DMS79 (cell line): ENCODE measurements around the gene FOXF2.

Experiments used
- DNase-seq: peaks from one replicate; lab custom pipeline; 2025; lab: John Stamatoyannopoulos, UW

The FOXF2 gene

GRCh38 chr6:1390946-1391799 lies 1.8 kb downstream of the FOXF2 start:
- no peak for DNase-seq

DNA sequence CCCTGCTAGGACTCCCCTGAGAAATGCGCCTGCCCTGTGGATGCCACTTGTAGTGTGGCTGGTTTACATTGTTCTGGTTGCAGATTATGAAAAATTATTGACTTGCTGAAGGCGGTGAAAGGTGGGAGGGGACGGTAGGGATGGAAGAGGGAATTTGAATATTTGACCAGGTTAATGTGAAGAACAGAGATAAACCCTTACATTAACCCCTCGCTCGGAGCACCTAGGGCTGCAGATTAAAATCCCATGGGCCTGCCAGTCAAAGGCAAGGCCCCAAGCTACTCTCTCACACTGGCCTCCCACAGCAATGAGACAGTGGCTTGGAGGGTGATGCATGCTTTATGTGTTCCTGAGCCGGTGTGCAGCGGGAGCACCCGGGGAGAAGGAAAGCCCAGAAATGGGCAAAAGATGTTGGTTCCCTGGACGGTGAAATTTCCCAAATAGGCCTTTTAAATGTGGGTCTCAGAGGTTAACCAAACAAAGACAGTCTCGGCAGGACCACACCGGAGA lies 2.5 kb downstream of the FOXF2 start:
- no peak for DNase-seq

- no peak for DNase-seq
Observed at GRCh38 chr6:1392813-1393640, 3.7 kb downstream of the FOXF2 start.

DNA sequence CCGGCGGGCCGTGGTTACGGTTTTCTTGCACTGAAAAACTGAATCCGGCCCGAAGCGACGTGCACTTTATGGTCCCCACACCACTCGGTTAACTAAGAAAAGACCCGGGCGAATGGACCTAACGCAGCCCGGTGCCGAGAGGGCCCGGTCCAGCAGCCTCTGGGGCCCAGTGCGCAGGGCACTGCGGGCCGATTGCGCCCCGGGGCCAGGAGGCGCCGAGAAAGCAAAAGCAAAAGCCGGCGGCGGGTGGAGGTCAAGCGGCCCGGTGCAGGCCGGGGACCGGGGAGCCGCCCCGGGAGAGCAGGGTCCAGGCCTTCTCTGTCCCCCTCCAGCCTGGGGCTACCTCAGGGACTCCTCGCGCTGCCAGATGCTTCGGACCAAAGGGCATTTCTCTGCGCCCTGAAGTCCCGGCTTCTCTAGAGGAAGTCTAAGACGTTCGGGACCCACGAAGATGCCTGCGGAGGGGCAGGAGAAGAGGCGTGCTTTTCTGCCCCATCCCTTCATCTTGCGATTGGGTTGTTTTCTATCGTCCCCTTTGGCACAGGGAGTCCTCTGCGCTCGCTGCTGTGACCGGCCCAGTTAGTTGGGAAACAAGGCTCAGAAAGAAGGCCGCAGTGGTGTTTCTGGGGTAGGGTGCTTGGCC lies 4.4 kb downstream of the FOXF2 start:
- no peak for DNase-seq

DNA sequence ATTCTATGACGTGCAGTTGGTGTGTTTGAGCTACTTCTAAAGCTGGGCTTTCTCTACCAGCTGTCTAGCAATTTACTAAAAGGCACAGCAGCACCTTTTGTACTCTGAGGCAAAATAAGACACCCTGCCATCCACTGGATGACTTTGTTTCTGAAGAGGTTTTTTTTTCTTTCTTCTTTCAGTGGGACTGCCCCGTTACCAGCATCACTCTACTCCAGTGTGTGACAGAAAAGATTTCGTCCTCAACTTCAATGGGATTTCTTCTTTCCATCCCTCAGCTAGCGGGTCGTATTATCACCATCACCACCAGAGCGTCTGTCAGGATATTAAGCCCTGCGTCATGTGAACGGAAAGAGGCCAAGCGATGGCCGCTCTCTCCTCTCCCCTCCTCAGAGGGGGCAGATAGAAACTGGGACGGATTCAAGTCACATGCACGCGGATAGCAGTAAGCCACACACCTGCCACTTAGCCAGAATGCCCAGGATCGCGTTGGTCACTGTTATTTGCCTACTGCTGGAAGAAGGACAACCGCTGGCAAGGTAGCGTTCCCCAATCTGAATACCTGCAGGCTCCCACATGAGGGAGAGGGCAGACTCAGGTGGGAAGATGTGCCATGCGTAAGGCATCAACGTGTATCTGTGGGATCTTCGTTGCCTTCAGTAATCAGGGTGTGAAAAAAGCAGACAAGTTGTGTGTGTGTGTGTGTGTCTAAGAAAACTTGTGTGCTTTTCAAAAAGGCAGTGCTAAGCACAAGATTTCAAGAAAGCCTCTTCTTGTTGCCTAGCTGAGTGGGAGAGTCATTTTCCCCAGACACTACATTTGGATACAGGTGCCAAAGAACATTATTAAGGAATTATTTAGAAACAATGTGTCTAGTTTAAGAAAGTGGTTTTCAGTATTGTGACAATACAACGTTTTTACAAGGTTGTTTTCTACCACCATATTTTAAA lies 5.4 kb downstream of the FOXF2 start:
- no peak for DNase-seq

GRCh38 chr6:1395506-1395905 lies 6.1 kb downstream of the FOXF2 start:
- no peak for DNase-seq

DNA sequence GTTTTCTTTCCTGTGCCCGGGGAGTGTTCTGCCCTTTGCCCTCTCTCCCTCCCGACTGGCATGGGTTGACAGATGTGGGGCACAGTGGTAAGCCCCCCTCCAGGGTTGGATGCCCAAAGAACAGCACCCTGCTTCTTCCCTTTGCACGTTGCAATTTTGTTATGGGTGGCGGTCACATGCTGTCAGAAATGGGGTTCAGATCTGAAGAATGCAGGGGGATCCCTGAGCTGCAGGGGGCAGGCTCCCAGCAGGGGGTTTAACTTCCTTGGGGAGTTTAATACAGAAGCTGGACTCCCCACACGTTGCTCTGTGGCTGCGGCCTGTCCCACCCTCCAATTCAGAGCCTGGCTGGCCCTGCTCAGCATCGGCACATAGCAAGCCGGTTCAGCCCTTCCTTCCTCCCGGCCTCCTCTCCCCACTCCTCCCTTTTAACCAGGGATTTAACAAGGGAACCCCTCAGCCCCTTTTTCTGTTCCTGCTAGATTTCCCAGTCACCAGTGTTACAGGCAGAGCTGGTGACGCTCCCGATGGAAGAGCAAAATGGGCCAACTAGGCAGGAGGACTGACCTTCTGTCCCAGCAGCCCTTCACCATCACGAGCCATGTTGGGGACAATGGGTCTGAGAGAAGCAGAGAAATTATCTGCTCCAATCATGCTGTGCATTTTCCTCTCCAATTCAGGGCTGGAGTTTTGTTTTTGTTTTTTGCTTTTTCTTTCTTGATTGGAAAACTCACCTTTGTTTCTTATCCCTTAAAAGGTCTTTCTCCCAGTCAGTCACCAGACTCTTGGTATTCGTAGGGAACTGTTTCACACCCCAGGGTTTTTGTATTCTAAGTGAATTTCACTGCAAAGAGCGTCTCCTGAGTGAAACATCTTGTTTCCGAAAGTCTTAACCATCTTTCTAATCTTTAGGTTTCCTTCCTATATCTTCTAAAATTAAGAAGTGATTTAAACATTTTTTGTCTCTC lies 6.8 kb downstream of the FOXF2 start:
- DNase-seq: no peak

DNA sequence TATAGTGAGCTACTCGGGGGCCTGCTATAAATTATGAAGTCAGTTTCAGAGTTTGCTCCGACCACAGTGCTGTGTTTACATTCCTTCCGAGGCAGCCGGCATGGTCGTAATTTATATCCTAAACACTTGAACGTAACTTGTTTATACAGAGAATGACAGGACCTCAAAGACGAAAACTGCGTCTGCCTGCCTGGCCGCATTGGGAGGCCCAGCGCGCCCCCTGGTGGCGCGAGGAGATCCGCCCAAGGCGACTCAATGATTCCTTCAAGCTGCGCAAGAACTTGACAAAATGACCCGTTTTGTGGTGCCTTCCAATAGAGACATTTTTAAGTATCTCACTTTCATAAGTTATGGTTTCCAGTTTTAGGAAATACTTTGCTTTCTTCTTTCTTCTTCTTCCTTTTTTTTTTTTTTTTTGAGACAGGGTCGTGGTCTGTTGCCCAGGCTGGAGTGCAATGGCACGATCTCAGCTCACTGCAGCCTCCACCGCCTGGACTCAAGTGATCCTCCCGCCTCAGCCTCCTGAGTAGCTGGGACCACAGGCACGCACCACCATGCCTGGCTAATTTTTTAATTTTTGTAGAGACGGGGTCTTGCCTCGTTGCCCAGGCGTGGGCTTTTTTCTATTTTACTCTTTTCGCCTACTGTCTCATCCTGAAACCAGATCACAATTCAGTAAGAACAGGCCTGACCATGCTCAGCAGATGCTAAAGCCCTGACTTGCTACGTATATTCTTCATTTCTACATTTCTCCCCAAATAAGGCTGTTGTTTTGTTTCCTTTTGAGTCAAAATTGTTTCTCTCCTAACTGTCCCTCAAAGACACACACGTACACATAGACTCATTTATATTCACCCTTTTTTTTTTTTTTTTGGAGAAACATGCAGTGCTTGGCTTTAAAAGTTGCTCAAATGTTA lies 7.8 kb downstream of the FOXF2 start:
- no peak for DNase-seq

DNA sequence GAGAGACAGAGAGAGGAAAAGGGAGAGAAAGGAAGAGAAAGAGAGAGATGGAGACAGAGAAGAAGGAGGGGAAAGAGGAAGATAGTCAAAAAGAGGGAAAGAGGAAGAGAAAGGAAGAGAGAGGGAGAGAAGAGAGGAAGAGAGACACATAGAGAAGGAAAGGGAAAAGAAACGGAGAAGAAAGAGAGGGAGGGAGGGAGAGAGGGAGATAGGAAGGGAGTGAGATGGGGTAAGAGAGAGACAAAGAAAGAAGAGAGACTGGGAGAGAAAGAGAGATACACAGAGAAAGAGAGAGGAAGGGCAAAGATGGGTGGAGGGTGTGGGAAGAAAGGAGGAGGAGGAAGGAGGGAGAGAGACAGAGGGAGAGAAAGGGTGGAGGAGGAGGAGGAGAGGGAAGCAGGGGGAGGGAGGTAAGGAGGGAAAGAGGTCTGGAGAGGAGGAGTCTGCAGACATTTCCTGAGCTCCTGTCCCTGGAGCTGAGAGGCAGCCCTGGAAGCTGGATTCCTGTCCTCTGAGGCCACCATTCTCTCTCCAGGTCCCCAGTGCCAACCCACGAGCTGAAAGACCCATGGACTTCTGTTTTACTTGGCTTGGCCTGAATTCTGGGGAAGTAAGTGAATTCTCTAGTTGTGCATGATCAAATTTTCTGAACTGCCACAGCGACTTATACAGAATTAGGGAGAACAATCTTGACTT lies 9.9 kb downstream of the FOXF2 start:
- DNase-seq: no peak

- no peak for DNase-seq
Observed at GRCh38 chr6:1400126-1400850, 10.9 kb downstream of the FOXF2 start.

DNA sequence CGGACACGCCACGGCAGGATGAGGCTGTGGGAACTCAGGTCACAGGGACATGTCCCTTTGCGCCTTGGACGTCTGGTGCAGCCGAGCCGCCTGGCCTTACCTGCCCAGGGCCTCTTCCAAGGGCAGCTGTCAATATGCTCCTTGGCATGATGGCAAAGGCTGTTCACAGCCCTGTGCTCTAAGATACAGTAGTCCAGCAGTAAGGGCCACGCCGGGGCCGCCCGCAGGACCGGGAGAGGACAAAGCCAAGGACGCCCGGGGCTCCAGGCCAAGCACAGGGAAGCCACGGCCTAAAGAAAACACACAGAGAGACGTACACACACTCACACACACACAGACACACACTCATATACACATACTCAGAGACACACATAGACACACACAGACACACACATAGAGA lies 13.0 kb downstream of the FOXF2 start:
- DNase-seq: no peak

GRCh38 chr6:1402868-1403267 lies 13.5 kb downstream of the FOXF2 start:
- no peak for DNase-seq

GRCh38 chr6:1403851-1404712 lies 14.7 kb downstream of the FOXF2 start:
- DNase-seq: no peak

GRCh38 chr6:1404713-1405098 lies 15.3 kb downstream of the FOXF2 start:
- DNase-seq: no peak

- DNase-seq: no peak
Observed at GRCh38 chr6:1405221-1405620, 15.8 kb downstream of the FOXF2 start.

DNA sequence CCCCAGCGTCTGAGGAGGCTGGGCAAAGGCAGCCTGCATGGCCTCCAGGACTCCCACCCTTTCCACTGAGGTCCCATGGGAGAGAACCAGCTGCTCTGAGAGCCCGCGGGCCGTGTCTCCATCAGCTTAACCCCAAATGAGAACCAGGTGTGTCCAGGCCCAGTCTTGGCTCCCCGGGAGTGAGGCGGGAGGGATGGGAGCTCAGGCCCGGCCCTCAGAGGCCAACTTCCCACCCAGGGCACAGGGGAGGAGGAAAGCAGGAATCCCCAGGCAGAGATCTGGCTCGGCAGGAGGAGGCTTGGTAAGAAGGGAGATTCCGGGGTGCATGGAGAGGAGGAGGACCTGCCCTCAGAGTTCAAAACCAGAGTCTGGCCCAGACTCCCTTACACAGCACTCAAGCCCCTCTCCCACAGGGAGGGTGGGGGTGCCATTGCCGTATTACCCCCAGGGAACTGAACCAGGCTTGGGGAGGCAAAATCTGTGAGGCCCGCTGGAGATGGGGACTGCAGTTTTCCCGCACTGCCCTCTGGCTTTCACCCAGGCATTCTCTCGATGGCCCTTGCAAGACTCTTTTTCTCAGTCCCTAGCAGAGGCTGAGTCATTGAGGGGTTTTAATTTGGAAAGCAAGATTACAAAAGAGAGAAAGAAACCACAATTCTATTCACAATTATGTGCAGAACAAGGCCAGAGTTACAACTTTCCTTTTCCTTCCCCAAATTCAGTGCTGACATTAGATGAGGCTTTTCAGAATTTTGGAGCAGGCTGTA lies 17.1 kb downstream of the FOXF2 start:
- DNase-seq: no peak
